H4 (cell line): ENCODE data around the gene SH3RF2. TPM values are rescaled to one million over a fixed set of nuclear protein-coding genes. Genes with fewer than 3 reads are reported as not detected.
"Not testable (repeated sequence)": the region's sequence is repeated elsewhere in the genome, so short reads cannot be mapped to it uniquely, and the experiment has no call there.

Source experiments
- DNase-seq: peaks from one replicate; pipeline ENCODE4 v3.0.0-alpha.2; 2015; ENCODE audit warnings: low spot score
- total RNA-seq: library from RNA; depleted of rRNA; stranded (reverse); fragments of >200 nt; shearing (Covaris generic); gene quantifications from 2 replicates; pipeline ENCODE4 v1.2.3, GENCODE V29; 2014

The SH3RF2 gene
- total RNA-seq, 1 experiment from 2014 or later: 3.0 TPM

GRCh38 chr5:145980259-145980658 is 43.9 kb downstream of the SH3RF2 start:
- no peak for DNase-seq

GRCh38 chr5:145980718-145981117 is 44.3 kb downstream of the SH3RF2 start:
- no peak for DNase-seq

GRCh38 chr5:145981589-145982571 is 45.5 kb downstream of the SH3RF2 start:
- no peak for DNase-seq

GRCh38 chr5:145982572-145983318 is 46.4 kb downstream of the SH3RF2 start:
- no peak for DNase-seq

- no peak for DNase-seq
Observed at GRCh38 chr5:145983446-145983845, 47.1 kb downstream of the SH3RF2 start.

- DNase-seq: no peak
Observed at GRCh38 chr5:145984072-145984471, 47.7 kb downstream of the SH3RF2 start.

GRCh38 chr5:145987856-145988255 is 51.5 kb downstream of the SH3RF2 start:
- DNase-seq: no peak

GRCh38 chr5:145988993-145989392 is 52.6 kb downstream of the SH3RF2 start:
- DNase-seq: no peak

- DNase-seq: no peak
Observed at GRCh38 chr5:145989428-145989827, 53.0 kb downstream of the SH3RF2 start.

GRCh38 chr5:145990170-145990569 is 53.8 kb downstream of the SH3RF2 start:
- DNase-seq: no peak

- no peak for DNase-seq
Observed at GRCh38 chr5:145991044-145991575, 54.7 kb downstream of the SH3RF2 start.

- DNase-seq: not testable (repeated sequence)
Observed at GRCh38 chr5:145993538-145993937, 57.2 kb downstream of the SH3RF2 start.

- DNase-seq: no peak
Observed at GRCh38 chr5:145996135-145996534, 59.8 kb downstream of the SH3RF2 start.

- DNase-seq: no peak
Observed at GRCh38 chr5:145999208-145999607, 62.8 kb downstream of the SH3RF2 start.

GRCh38 chr5:146000072-146000471 is 63.7 kb downstream of the SH3RF2 start:
- no peak for DNase-seq

- DNase-seq: no peak
Observed at GRCh38 chr5:146001544-146002190, 65.3 kb downstream of the SH3RF2 start.

GRCh38 chr5:146002491-146002890 is 66.1 kb downstream of the SH3RF2 start:
- DNase-seq: no peak

GRCh38 chr5:146003852-146004251 is 67.5 kb downstream of the SH3RF2 start:
- DNase-seq: no peak

- DNase-seq: no peak
Observed at GRCh38 chr5:146005264-146005663, 68.9 kb downstream of the SH3RF2 start.

- DNase-seq: no peak
Observed at GRCh38 chr5:146005723-146006122, 69.3 kb downstream of the SH3RF2 start.

- no peak for DNase-seq
Observed at GRCh38 chr5:146006470-146007190, 70.3 kb downstream of the SH3RF2 start.
